HepG2 (cell line): ENCODE measurements around the gene LAMC1. TPM values are rescaled to one million over a fixed set of nuclear protein-coding genes. Genes with fewer than 3 reads are reported as not detected.

Experiments
- ATAC-seq: fragments of 200-7000 bp; cut with Tn5 transposase; 3 replicates; pipeline ENCODE4 v1.9.1; 2020; ENCODE audit warnings: mild to moderate bottlenecking, moderate library complexity
- BruUV-seq: library from RNA; stranded (reverse); fragments of 400-500 nt; replicated peaks from 2 replicates; lab custom pipeline; 2021; lab: Mats Ljungman, UMichigan
- CTCF ChIA-PET: fragments of 300-600 bp; formaldehyde crosslinking; extraction: SDS; loops from one replicate; lab custom pipeline; 2021; ENCODE audit warnings: low total read pairs, inconsistent platforms, low intra/inter-chr PET ratio; lab: Yijun Ruan, JAX
- POLR2A ChIA-PET: fragments of 350-600 bp; sonication (Branson Sonifier 250); formaldehyde crosslinking; loops from one replicate; lab custom pipeline; 2020; ENCODE audit warnings: antibody characterized with exemption, inconsistent platforms; lab: Yijun Ruan, JAX
- DNase-seq: peaks from one replicate; pipeline ENCODE4 v3.0.0-alpha.2; 2015; ENCODE audit warnings: low spot score
- FAIRE-seq: peaks from 3 replicates; lab custom pipeline; 2011; peaks lifted over from hg19 to GRCh38; lab: Jason Lieb, UNC
- H2AFZ ChIP-seq: one replicate; pipeline ENCODE4 v1.6.1; 2011; ENCODE audit warnings: low read length, inconsistent platforms
- H3K27ac ChIP-seq: fragments of 300-600 bp; 3 replicates; pipeline ENCODE4 v1.8.0; 2011; ENCODE audit warnings: mixed run types, mild to moderate bottlenecking, mixed read lengths, low read length, inconsistent platforms; ENCODE audit not compliant: insufficient read depth; ENCODE audit errors: extremely low read length
- H3K27me3 ChIP-seq, 2 experiments: fragments of 200-600 bp in 1 of 2; 2 replicates in 1 of 2; 3 replicates in 1 of 2; pipeline versions ENCODE4 v1.6.0 to v1.8.0; 2011; ENCODE audit warnings: low read length in 2 of 2, mild to moderate bottlenecking in 2 of 2, moderate library complexity in 2 of 2, inconsistent platforms in 1 of 2; ENCODE audit not compliant: insufficient read depth in 2 of 2, control insufficient read depth in 1 of 2
- H3K36me3 ChIP-seq, 2 experiments: fragments of 200-600 bp in 1 of 2; replicated peaks in 1 of 2; 2 replicates in 1 of 2; 3 replicates in 1 of 2; pipeline versions ENCODE4 v1.5.1 to v1.8.0; 2011; ENCODE audit warnings: low read length in 2 of 2, inconsistent platforms in 1 of 2; ENCODE audit not compliant: insufficient read depth in 2 of 2, control insufficient read depth in 1 of 2
- H3K4me1 ChIP-seq: 2 replicates; pipeline ENCODE4 v1.5.1; 2012; ENCODE audit warnings: low read length, inconsistent platforms; ENCODE audit not compliant: insufficient read depth
- H3K4me2 ChIP-seq: 2 replicates; pipeline ENCODE4 v1.6.0; 2011; ENCODE audit warnings: low read depth, low read length, inconsistent platforms
- H3K4me3 ChIP-seq, 3 experiments: fragments of 200-600 bp in 1 of 3; sonication (generic), shearing (Covaris generic) in 1 of 3; replicated peaks in 1 of 3; 2 replicates each; pipeline ENCODE4 v1.5.1; 2011 to 2016; ENCODE audit warnings: low read length in 3 of 3, inconsistent platforms in 2 of 3, low read depth in 2 of 3, mild to moderate bottlenecking in 2 of 3, control low read depth in 1 of 3, mixed read lengths in 1 of 3; ENCODE audit not compliant: insufficient read depth in 1 of 3
- H3K79me2 ChIP-seq: one replicate; pipeline ENCODE4 v1.6.1; 2011; ENCODE audit warnings: low read length, inconsistent platforms; ENCODE audit not compliant: insufficient read depth
- H3K9ac ChIP-seq: 2 replicates; pipeline ENCODE4 v1.6.0; 2011; ENCODE audit warnings: mild to moderate bottlenecking, low read depth, low read length, inconsistent platforms; ENCODE audit not compliant: insufficient read depth
- H3K9me3 ChIP-seq: 2 replicates; pipeline ENCODE4 v1.5.1; 2012; ENCODE audit warnings: mild to moderate bottlenecking, low read length
- H4K20me1 ChIP-seq: 2 replicates; pipeline ENCODE4 v1.6.0; 2011; ENCODE audit warnings: inconsistent platforms, mild to moderate bottlenecking, low read length, moderate library complexity; ENCODE audit not compliant: insufficient read depth
- AKAP8 ChIP-seq: sonication (generic); formaldehyde crosslinking; IDR thresholded peaks from 2 replicates; pipeline ENCODE4 v1.5.1; 2020; ENCODE audit warnings: mild to moderate bottlenecking, missing genetic modification reagents
- ERF ChIP-seq: IDR thresholded peaks from 2 replicates; pipeline ENCODE4 v1.6.1; 2018; ENCODE audit warnings: missing biosample characterization, missing genetic modification reagents
- FOXJ3 ChIP-seq: sonication (generic); formaldehyde crosslinking; IDR thresholded peaks from 2 replicates; pipeline ENCODE4 v1.4.0; 2020; ENCODE audit warnings: missing genetic modification reagents, mild to moderate bottlenecking, borderline replicate concordance
- FOXO1 ChIP-seq: sonication (generic); formaldehyde crosslinking; IDR thresholded peaks from 2 replicates; pipeline ENCODE4 v1.4.0; 2020; ENCODE audit warnings: missing genetic modification reagents
- MAZ ChIP-seq, 2 experiments: sonication (generic) in 1 of 2; formaldehyde crosslinking in 1 of 2; IDR thresholded peaks; 2 replicates each; pipeline versions ENCODE4 v1.5.0 to v1.6.1; 2012 to 2020; ENCODE audit warnings: low read depth in 2 of 2, mild to moderate bottlenecking in 2 of 2, borderline replicate concordance in 1 of 2, improper control_type of control experiment in 1 of 2, low read length in 1 of 2, missing genetic modification reagents in 1 of 2, moderate library complexity in 1 of 2
- SMAD3 ChIP-seq: sonication (generic); formaldehyde crosslinking; IDR thresholded peaks from 2 replicates; pipeline ENCODE4 v1.4.0; 2020; ENCODE audit warnings: missing genetic modification reagents
- STAG1 ChIP-seq: sonication (generic); formaldehyde crosslinking; IDR thresholded peaks from 2 replicates; pipeline ENCODE4 v1.4.0; 2020; ENCODE audit warnings: missing genetic modification reagents
- TCF7L2 ChIP-seq: IDR thresholded peaks from 2 replicates; pipeline ENCODE4 v1.6.1; 2011; ENCODE audit warnings: mild to moderate bottlenecking, low read depth, low read length, moderate library complexity
- XBP1 ChIP-seq: sonication (generic); formaldehyde crosslinking; IDR thresholded peaks from 2 replicates; pipeline ENCODE4 v1.5.0; 2020; ENCODE audit warnings: missing genetic modification reagents
- ZBTB20 ChIP-seq: sonication (generic); formaldehyde crosslinking; IDR thresholded peaks from 2 replicates; pipeline ENCODE4 v1.8.1; 2023; ENCODE audit warnings: missing genetic modification reagents, low read depth, mild to moderate bottlenecking, borderline replicate concordance
- ZMAT3 ChIP-seq: sonication (generic); formaldehyde crosslinking; conservative IDR thresholded peaks from 2 replicates; pipeline ENCODE4 v1.7.0; 2021; ENCODE audit warnings: missing genetic modification reagents
- ZNF501 ChIP-seq: sonication (generic); formaldehyde crosslinking; IDR thresholded peaks from 2 replicates; pipeline ENCODE4 v1.5.1; 2020; ENCODE audit warnings: mild to moderate bottlenecking, moderate library complexity, missing genetic modification reagents
- ZSCAN31 ChIP-seq: sonication (generic); formaldehyde crosslinking; IDR thresholded peaks from 2 replicates; pipeline ENCODE4 v1.5.0; 2020; ENCODE audit warnings: low read depth, mild to moderate bottlenecking, missing genetic modification reagents
- WGBS: methylation state at CpG from one replicate; pipeline ENCODE4 v1.1.6; 2017; ENCODE audit warnings: low lambda C conversion rate; 5-methylcytosine and 5-hydroxymethylcytosine counted together
- in situ Hi-C: cut with HindIII; loops from 2 replicates; pipeline ENCODE4 v1.10.0; 2017; ENCODE audit warnings: low pct_unique_long_range_greater_than_20kb; ENCODE audit not compliant: extremely low pct_ligation_motif_present
- intact Hi-C: fragments of 100-400 bp; cut with micrococcal nuclease; formaldehyde crosslinking; loops from one replicate; pipeline ENCODE4 v1.10.0; 2022; ENCODE audit not compliant: unreplicated experiment
- polyA plus RNA-seq, 8 experiments: library from polyadenylated mRNA; depleted of rRNA in 3 of 8; stranded (reverse) in 7 of 8; unstranded in 1 of 8; fragments of >200 nt; fragmentation: Illumina TruSeq in 4 of 8; extraction: Trizol in 4 of 8; gene quantifications; 2 replicates each; pipeline versions ENCODE4 v1.2.1 to v1.2.3, GENCODE V29; 2011 to 2016; ENCODE audit warnings: low read depth in 4 of 8, missing spikeins in 1 of 8, mixed read lengths in 1 of 8; ENCODE audit not compliant: insufficient read depth in 1 of 8
- total RNA-seq, 5 experiments: library from RNA; depleted of rRNA; stranded (reverse); fragments of >200 nt; fragmentation: Illumina TruSeq; extraction: Trizol; gene quantifications; 2 replicates each; pipeline ENCODE4 v1.2.3, GENCODE V29; 2016; ENCODE audit warnings: low read depth in 1 of 5
- TF ChIP-seq, protein P1 (sequence below): sonication (generic); formaldehyde crosslinking; IDR thresholded peaks from 2 replicates; pipeline ENCODE4 v1.4.0; 2020; ENCODE audit warnings: missing genetic modification reagents
- TF ChIP-seq, protein P2 (sequence below): sonication (generic); formaldehyde crosslinking; IDR thresholded peaks from 2 replicates; pipeline ENCODE4 v1.4.0; 2020; ENCODE audit warnings: missing genetic modification reagents, mild to moderate bottlenecking, borderline replicate concordance
- TF ChIP-seq, protein P3 (sequence below): sonication (generic); formaldehyde crosslinking; IDR thresholded peaks from 2 replicates; pipeline ENCODE4 v1.8.0; 2022; ENCODE audit warnings: mild to moderate bottlenecking, missing genetic modification reagents

LAMC1 gene
- total and polyA plus RNA-seq, 2 of the 13 experiments (the other 11 are each of a cell fraction or from before 2014, with no cell fraction given): 58.5 to 137 TPM

DNA sequence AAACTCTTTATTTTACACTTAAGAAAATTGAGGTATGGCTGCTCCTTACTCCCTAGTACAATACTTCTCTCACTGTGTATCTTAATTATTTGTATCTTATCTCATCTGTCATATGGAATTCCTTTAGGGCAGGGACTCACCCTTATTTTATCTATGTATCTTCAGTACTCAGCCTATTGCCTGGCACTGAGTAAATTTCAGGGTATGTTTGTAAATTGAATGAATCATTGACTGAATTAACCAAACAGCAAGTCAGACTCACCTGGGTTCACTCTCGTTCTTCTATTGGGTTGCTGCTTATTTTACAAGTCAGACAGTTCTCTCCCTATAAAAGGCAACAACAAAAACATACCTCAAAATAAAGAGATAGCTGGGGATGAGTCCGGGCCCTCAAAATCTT lies 63.8 kb downstream of the LAMC1 start (continued):
- TF ChIP-seq MAZ (IDR thresholded peaks at IDR 0.05; ENCODE audit: borderline replicate concordance, low read depth, low read length) (no peak), MAZ (CRISPR knock-in tag; IDR thresholded peaks at IDR 0.05; ENCODE audit: low read depth) (no peak), XBP1 (CRISPR knock-in tag) (no peak)
- TF ChIP-seq, protein P1, sequence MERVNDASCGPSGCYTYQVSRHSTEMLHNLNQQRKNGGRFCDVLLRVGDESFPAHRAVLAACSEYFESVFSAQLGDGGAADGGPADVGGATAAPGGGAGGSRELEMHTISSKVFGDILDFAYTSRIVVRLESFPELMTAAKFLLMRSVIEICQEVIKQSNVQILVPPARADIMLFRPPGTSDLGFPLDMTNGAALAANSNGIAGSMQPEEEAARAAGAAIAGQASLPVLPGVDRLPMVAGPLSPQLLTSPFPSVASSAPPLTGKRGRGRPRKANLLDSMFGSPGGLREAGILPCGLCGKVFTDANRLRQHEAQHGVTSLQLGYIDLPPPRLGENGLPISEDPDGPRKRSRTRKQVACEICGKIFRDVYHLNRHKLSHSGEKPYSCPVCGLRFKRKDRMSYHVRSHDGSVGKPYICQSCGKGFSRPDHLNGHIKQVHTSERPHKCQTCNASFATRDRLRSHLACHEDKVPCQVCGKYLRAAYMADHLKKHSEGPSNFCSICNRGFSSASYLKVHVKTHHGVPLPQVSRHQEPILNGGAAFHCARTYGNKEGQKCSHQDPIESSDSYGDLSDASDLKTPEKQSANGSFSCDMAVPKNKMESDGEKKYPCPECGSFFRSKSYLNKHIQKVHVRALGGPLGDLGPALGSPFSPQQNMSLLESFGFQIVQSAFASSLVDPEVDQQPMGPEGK (CRISPR knock-in tag): no peak

DNA sequence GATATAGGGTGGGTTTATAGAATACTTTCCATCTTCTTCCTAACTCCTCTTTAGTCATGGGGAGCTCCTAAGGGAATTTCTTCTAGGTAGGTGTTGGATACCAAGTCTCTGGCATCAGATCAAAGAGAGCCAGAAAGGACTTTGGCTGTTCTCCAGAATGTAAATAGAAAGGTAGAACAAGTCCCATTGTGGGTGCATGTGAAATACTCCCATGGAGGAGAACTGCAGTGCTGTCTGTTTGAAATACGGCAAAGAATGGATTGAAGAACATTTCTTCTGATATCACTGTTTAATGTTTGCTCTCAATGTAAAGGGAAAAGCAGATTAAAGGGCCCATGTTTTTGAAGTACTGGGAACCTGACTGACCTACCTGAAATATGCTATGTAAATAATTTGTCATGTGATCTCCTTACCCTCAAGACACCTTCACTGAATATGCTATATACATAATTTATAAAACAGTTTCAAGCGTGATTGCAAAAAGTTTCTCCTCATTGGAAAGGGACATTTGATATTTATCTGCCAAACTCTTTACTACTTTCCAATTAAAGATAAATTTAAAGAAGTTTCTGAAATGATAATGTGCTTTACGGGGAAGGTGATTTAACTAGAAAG lies 65.9 kb downstream of the LAMC1 start:
- peak; percentile 98 for DNase-seq
- H3K4me2 ChIP-seq: peak overlapping the region; percentile 45
- intact Hi-C loops: loop anchor here (2.0 to 5.0 kb wide), 2 partner anchors 64 to 127 kb away; no protein-coding TSS in a partner anchor
- TF ChIP-seq, protein P2, sequence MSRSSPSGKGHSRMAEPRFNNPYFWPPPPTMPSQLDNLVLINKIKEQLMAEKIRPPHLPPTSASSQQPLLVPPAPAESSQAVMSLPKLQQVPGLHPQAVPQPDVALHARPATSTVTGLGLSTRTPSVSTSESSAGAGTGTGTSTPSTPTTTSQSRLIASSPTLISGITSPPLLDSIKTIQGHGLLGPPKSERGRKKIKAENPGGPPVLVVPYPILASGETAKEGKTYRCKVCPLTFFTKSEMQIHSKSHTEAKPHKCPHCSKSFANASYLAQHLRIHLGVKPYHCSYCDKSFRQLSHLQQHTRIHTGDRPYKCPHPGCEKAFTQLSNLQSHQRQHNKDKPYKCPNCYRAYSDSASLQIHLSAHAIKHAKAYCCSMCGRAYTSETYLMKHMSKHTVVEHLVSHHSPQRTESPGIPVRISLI: 0 out of 2 replicates have a peak, but pooled peaks have one; percentile 26
- TF ChIP-seq FOXJ3 (CRISPR knock-in tag) (peak; percentile 48; the same call in 1 of the 2 replicates), AKAP8 (no peak), ZBTB20 (CRISPR knock-in tag) (peak; percentile 99), ERF (CRISPR knock-in tag) (0 out of 2 replicates have a peak, but pooled peaks have one; percentile 33), ZMAT3 (CRISPR knock-in tag) (no peak), ZNF501 (CRISPR knock-in tag) (no peak), ZSCAN31 (CRISPR knock-in tag) (0 out of 2 replicates have a peak, but pooled peaks have one; percentile 52), SMAD3 (CRISPR knock-in tag) (peak; percentile 32; the same call in 1 of the 2 replicates), STAG1 (peak; percentile 3; the same call in 1 of the 2 replicates), TCF7L2 (peak; percentile 96), FOXO1 (peak; percentile 45; the same call in 1 of the 2 replicates)
- TF ChIP-seq, protein P3, sequence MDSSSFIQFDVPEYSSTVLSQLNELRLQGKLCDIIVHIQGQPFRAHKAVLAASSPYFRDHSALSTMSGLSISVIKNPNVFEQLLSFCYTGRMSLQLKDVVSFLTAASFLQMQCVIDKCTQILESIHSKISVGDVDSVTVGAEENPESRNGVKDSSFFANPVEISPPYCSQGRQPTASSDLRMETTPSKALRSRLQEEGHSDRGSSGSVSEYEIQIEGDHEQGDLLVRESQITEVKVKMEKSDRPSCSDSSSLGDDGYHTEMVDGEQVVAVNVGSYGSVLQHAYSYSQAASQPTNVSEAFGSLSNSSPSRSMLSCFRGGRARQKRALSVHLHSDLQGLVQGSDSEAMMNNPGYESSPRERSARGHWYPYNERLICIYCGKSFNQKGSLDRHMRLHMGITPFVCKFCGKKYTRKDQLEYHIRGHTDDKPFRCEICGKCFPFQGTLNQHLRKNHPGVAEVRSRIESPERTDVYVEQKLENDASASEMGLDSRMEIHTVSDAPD: 0 out of 2 replicates have a peak, but pooled peaks have one; percentile 61

More for the DNA sequence above, 65.9 kb downstream of the LAMC1 start:
- BruUV-seq: no TSS peak
- peaks cover 70% of the 10 kb centered on the region for H3K79me2 ChIP-seq
- no peak overlapping the region for H2AFZ ChIP-seq
- H3K9me3 ChIP-seq: no peaks in the 10 kb centered on the region
- H3K27me3 ChIP-seq: no peaks in the 10 kb centered on the region
- ChIA-PET POLR2A (interaction anchor here (1.3 kb wide), 1 partner anchor 17 kb away, joined by 3 read pairs; no protein-coding TSS in a partner anchor), CTCF (no interaction called here)
- H3K27ac ChIP-seq: peak overlapping the region; percentile 68
- peak overlapping the region; percentile 10; the same call in 1 of the 2 replicates for H3K9ac ChIP-seq
- H3K36me3 ChIP-seq: no peaks in the 10 kb centered on the region
- H4K20me1 ChIP-seq: no peaks in the 10 kb centered on the region
- ATAC-seq (peak; percentile 95), FAIRE-seq (peak; percentile 96)
- peaks cover 89% of the 10 kb centered on the region for H3K4me1 ChIP-seq
- no peak overlapping the region; a peak in 1 of 6 replicates for H3K4me3 ChIP-seq
- WGBS: 21% methylated on average over 3 of the region's 3 CpGs
- in situ Hi-C loops: no loop called here
